ENCODE data around the gene SLC4A4. TPM values are rescaled to one million over a fixed set of nuclear protein-coding genes. Genes with fewer than 3 reads are reported as not detected.

SLC4A4 gene
- total RNA-seq, 1 experiment from 2014 or later = 1.1 TPM

DNA sequence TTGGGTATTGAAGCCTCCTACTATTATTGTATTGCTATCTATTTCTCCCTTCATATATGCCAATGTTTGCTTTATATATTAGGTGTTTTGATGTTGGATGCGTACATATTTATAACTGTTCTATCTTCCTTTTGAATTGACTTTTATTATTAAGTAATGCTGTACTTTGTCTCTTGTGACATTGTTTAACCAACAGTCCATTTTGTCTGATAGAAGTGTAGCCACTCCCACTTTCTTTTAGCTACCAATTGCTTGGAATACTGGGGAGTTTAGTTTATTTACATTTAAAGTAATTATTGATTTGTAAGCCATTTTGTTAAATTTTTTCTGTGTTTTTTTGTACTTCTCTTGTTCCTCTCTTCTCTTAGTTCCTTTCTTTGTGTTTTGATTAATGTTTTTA, 249.2 kb downstream of the SLC4A4 start:
- DNase-seq (ENCODE audit: low spot score) = no peak
- ATAC-seq = no peak
- Mint-ChIP-seq H3K4me1 (peaks cover 19% of the 10 kb centered on the region), H3K4me3 (no peak overlapping the region), H3K27ac (no peak overlapping the region), H3K9me3 (peaks cover 17% of the 10 kb centered on the region), H3K36me3 (peaks cover 15% of the 10 kb centered on the region), H3K27me3 (ENCODE audit: low read depth) (peaks cover 2% of the 10 kb centered on the region; the same call in 1 of the 2 replicates)
- ChIA-PET CTCF (no interaction called here), POLR2A (no interaction called here)
- TF ChIP-seq FOXP1 (CRISPR knock-in tag; IDR thresholded peaks at IDR 0.05; ENCODE audit: borderline replicate concordance) = no peak
- no peak for TF ChIP-seq ZNF263 (CRISPR knock-in tag; IDR thresholded peaks at IDR 0.05; ENCODE audit: low read depth)
- TF ChIP-seq, protein P1, sequence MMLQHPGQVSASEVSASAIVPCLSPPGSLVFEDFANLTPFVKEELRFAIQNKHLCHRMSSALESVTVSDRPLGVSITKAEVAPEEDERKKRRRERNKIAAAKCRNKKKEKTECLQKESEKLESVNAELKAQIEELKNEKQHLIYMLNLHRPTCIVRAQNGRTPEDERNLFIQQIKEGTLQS (CRISPR knock-in tag; conservative IDR thresholded peaks at IDR 0.05) = no peak

DNA sequence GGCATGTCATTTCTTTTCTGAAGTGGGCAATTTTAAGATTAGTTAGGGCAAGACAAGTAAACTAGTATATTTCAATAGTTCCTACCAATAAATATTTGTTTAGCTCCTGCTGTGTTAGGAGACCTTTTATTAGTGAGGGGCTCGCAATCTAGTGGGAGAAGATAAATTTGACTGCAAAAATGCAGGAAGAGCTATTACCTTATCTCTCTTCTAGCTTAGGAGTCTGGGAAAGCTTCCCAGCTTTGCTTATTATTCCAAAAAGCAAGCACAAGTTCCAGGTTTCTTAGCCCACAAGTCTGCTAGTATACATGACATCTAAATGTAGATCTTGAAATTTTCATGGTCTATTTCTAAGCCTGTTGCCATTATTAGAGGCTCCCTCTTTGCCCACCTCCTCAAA, 254.0 kb downstream of the SLC4A4 start:
- peaks cover 10% of the 10 kb centered on the region for H3K36me3 Mint-ChIP-seq

DNA sequence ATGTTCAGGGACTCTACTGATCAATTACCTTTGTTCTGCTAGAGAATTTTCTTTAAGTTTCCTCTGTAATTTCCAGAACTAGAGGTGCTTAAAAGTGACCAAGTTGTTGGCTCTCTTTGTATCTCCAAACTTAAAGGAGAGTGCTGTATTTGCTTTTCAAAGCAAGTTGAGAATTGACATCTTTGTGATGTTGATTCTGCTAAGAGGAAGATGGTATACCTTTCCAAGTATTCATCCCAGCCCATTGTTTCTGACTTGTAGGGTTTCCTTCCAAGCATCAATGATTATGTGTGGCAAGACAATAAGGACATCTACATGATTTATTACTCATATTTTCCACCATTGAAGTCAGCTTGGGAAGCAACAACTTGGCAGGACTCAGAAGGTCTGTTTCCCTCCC, 254.5 kb downstream of the SLC4A4 start:
- ChIA-PET POLR2A (no interaction called here), CTCF (no interaction called here)
- peak overlapping the region; percentile 35 for H3K4me3 Mint-ChIP-seq

More for the DNA sequence above, 254.0 kb downstream of the SLC4A4 start:
- Mint-ChIP-seq H3K4me1 (peaks cover 38% of the 10 kb centered on the region), H3K27ac (peak overlapping the region; percentile 95), H3K4me3 (no peak overlapping the region), H3K27me3 (ENCODE audit: low read depth) (no peaks in the 10 kb centered on the region), H3K9me3 (peaks cover 15% of the 10 kb centered on the region)
- ATAC-seq = no peak
- CTCF ChIA-PET = interaction anchor here (1.0 kb wide), 1 partner anchor 85 kb away, joined by 4 read pairs; no protein-coding TSS in a partner anchor
- POLR2A ChIA-PET = no interaction called here
- no peak for DNase-seq (ENCODE audit: low spot score)
- TF ChIP-seq MYBL2 (CRISPR knock-in tag; IDR thresholded peaks at IDR 0.05) (no peak), ZNF317 (CRISPR knock-in tag; IDR thresholded peaks at IDR 0.05; ENCODE audit: borderline replicate concordance, low read depth) (no peak), GTF2I (CRISPR knock-in tag; conservative IDR thresholded peaks at IDR 0.05) (no peak), JAZF1 (CRISPR knock-in tag; IDR thresholded peaks at IDR 0.05) (no peak)
- TF ChIP-seq, protein P2, sequence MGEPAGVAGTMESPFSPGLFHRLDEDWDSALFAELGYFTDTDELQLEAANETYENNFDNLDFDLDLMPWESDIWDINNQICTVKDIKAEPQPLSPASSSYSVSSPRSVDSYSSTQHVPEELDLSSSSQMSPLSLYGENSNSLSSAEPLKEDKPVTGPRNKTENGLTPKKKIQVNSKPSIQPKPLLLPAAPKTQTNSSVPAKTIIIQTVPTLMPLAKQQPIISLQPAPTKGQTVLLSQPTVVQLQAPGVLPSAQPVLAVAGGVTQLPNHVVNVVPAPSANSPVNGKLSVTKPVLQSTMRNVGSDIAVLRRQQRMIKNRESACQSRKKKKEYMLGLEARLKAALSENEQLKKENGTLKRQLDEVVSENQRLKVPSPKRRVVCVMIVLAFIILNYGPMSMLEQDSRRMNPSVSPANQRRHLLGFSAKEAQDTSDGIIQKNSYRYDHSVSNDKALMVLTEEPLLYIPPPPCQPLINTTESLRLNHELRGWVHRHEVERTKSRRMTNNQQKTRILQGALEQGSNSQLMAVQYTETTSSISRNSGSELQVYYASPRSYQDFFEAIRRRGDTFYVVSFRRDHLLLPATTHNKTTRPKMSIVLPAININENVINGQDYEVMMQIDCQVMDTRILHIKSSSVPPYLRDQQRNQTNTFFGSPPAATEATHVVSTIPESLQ (CRISPR knock-in tag; IDR thresholded peaks at IDR 0.05) = no peak
- TF ChIP-seq, protein P3, sequence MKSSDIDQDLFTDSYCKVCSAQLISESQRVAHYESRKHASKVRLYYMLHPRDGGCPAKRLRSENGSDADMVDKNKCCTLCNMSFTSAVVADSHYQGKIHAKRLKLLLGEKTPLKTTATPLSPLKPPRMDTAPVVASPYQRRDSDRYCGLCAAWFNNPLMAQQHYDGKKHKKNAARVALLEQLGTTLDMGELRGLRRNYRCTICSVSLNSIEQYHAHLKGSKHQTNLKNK (CRISPR knock-in tag; IDR thresholded peaks at IDR 0.05) = no peak

More for the DNA sequence above, 254.5 kb downstream of the SLC4A4 start:
- DNase-seq (ENCODE audit: low spot score) = no peak
- H3K4me1 Mint-ChIP-seq = peaks cover 41% of the 10 kb centered on the region
- no peaks in the 10 kb centered on the region for H3K27me3 Mint-ChIP-seq (ENCODE audit: low read depth)
- no peak for TF ChIP-seq RELA (CRISPR knock-in tag; IDR thresholded peaks at IDR 0.05; ENCODE audit: borderline replicate concordance)
- TF ChIP-seq TCF7 (CRISPR knock-in tag; IDR thresholded peaks at IDR 0.05; ENCODE audit: low read depth) = no peak
- TF ChIP-seq, protein P4, sequence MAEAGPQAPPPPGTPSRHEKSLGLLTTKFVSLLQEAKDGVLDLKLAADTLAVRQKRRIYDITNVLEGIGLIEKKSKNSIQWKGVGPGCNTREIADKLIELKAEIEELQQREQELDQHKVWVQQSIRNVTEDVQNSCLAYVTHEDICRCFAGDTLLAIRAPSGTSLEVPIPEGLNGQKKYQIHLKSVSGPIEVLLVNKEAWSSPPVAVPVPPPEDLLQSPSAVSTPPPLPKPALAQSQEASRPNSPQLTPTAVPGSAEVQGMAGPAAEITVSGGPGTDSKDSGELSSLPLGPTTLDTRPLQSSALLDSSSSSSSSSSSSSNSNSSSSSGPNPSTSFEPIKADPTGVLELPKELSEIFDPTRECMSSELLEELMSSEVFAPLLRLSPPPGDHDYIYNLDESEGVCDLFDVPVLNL (CRISPR knock-in tag; IDR thresholded peaks at IDR 0.05; ENCODE audit: borderline replicate concordance, low read depth) = no peak
- no peak for TF ChIP-seq ZNF317 (CRISPR knock-in tag; IDR thresholded peaks at IDR 0.05; ENCODE audit: borderline replicate concordance, low read depth)
- TF ChIP-seq FOXJ3 (CRISPR knock-in tag; IDR thresholded peaks at IDR 0.05; ENCODE audit: borderline replicate concordance) = no peak
- TF ChIP-seq NFATC4 (CRISPR knock-in tag; IDR thresholded peaks at IDR 0.05) = no peak
- no peak for TF ChIP-seq NFYB (CRISPR knock-in tag; conservative IDR thresholded peaks at IDR 0.05; ENCODE audit: low read depth)
- TF ChIP-seq, protein P5, sequence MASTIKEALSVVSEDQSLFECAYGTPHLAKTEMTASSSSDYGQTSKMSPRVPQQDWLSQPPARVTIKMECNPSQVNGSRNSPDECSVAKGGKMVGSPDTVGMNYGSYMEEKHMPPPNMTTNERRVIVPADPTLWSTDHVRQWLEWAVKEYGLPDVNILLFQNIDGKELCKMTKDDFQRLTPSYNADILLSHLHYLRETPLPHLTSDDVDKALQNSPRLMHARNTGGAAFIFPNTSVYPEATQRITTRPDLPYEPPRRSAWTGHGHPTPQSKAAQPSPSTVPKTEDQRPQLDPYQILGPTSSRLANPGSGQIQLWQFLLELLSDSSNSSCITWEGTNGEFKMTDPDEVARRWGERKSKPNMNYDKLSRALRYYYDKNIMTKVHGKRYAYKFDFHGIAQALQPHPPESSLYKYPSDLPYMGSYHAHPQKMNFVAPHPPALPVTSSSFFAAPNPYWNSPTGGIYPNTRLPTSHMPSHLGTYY (CRISPR knock-in tag; IDR thresholded peaks at IDR 0.05) = no peak
- TF ChIP-seq IRF2 (CRISPR knock-in tag; IDR thresholded peaks at IDR 0.05; ENCODE audit: borderline replicate concordance, low read depth) = no peak
- TF ChIP-seq, protein P2 (CRISPR knock-in tag; IDR thresholded peaks at IDR 0.05) = no peak
- no peak for TF ChIP-seq SP1 (CRISPR knock-in tag; conservative IDR thresholded peaks at IDR 0.05)
- H3K27ac Mint-ChIP-seq = peak overlapping the region; percentile 95
- peaks cover 19% of the 10 kb centered on the region for H3K9me3 Mint-ChIP-seq
- peak; percentile 90 for ATAC-seq
- peaks cover 10% of the 10 kb centered on the region for H3K36me3 Mint-ChIP-seq
